Endodermal cell (in vitro differentiated cells): Measurements from ENCODE around the gene LMF1. TPM values are rescaled to one million over a fixed set of nuclear protein-coding genes. Genes with fewer than 3 reads are reported as not detected.

Source experiments
- DNase-seq: peaks from one replicate; pipeline ENCODE4 v3.0.0-alpha.2; 2017
- H3K27ac ChIP-seq: 2 replicates; pipeline ENCODE4 v1.5.1; 2013; ENCODE audit warnings: mild to moderate bottlenecking, low read depth, low read length, moderate library complexity
- H3K27me3 ChIP-seq: 2 replicates; pipeline ENCODE4 v1.6.1; 2013; ENCODE audit warnings: mild to moderate bottlenecking, low read length, moderate library complexity; ENCODE audit not compliant: insufficient read depth, control insufficient read depth, poor library complexity, severe bottlenecking
- H3K36me3 ChIP-seq: 2 replicates; pipeline ENCODE4 v1.7.0; 2013; ENCODE audit warnings: mild to moderate bottlenecking, low read length, moderate library complexity; ENCODE audit not compliant: control insufficient read depth, insufficient read depth
- H3K4me1 ChIP-seq: one replicate; pipeline ENCODE4 v1.7.0; 2013; ENCODE audit warnings: low read length; ENCODE audit not compliant: control insufficient read depth, insufficient read depth
- H3K4me3 ChIP-seq: 2 replicates; pipeline ENCODE4 v1.5.1; 2013; ENCODE audit warnings: mild to moderate bottlenecking, low read length, moderate library complexity
- H3K9ac ChIP-seq: 2 replicates; pipeline ENCODE4 v1.6.1; 2013; ENCODE audit warnings: mild to moderate bottlenecking, low read length, moderate library complexity; ENCODE audit not compliant: poor library complexity, severe bottlenecking; ENCODE audit errors: extremely low read depth
- H3K9me3 ChIP-seq: 2 replicates; pipeline ENCODE4 v1.6.1; 2013; ENCODE audit warnings: mild to moderate bottlenecking, low read length, moderate library complexity; ENCODE audit not compliant: control insufficient read depth
- H3K27ac Mint-ChIP-seq: 2 replicates; pipeline ENCODE4 v1.8.0; 2020; ENCODE audit warnings: mixed read lengths
- H3K27me3 Mint-ChIP-seq: 2 replicates; pipeline ENCODE4 v1.8.0; 2021; ENCODE audit warnings: mild to moderate bottlenecking, mixed read lengths; ENCODE audit not compliant: insufficient read depth
- H3K36me3 Mint-ChIP-seq: 2 replicates; pipeline ENCODE4 v1.8.0; 2020; ENCODE audit warnings: low read depth, mixed read lengths
- H3K4me1 Mint-ChIP-seq: 2 replicates; pipeline ENCODE4 v1.8.0; 2020; ENCODE audit warnings: mixed read lengths
- H3K4me3 Mint-ChIP-seq: 2 replicates; pipeline ENCODE4 v1.8.0; 2020; ENCODE audit warnings: mild to moderate bottlenecking, moderate library complexity, mixed read lengths
- H3K9me3 Mint-ChIP-seq: 2 replicates; pipeline ENCODE4 v1.8.0; 2020; ENCODE audit warnings: mild to moderate bottlenecking, mixed read lengths
- WGBS, 2 experiments: methylation state at CpG; one replicate each; pipeline versions ENCODE4 v1.1.5 to v1.1.7; 2013; ENCODE audit warnings: missing lambda C conversion rate in 2 of 2, mixed read lengths in 1 of 2; ENCODE audit not compliant: insufficient coverage in 1 of 2, insufficient read length in 1 of 2; 5-methylcytosine and 5-hydroxymethylcytosine counted together
- total RNA-seq, 2 donors: library from RNA; stranded (reverse); fragmentation: NEBNext Ultra II Directional in 1 of 2; extraction: Animal tissue kit (Norgen Biotek cat#: 25700) in 1 of 2; gene quantifications; 2 replicates in 1 of 2; 3 replicates in 1 of 2; pipeline ENCODE4 v1.2.1, GENCODE V29; 2021
- TF ChIP-seq, protein P1 (sequence below): fragments of 200-600 bp; sonication (generic); conservative IDR thresholded peaks from 2 replicates; pipeline ENCODE4 v1.5.0; 2021; ENCODE audit warnings: antibody characterized with exemption, mild to moderate bottlenecking

LMF1 gene
- total RNA-seq, 2 donors from 2014 or later = 13.7 to 15.1 TPM

DNA sequence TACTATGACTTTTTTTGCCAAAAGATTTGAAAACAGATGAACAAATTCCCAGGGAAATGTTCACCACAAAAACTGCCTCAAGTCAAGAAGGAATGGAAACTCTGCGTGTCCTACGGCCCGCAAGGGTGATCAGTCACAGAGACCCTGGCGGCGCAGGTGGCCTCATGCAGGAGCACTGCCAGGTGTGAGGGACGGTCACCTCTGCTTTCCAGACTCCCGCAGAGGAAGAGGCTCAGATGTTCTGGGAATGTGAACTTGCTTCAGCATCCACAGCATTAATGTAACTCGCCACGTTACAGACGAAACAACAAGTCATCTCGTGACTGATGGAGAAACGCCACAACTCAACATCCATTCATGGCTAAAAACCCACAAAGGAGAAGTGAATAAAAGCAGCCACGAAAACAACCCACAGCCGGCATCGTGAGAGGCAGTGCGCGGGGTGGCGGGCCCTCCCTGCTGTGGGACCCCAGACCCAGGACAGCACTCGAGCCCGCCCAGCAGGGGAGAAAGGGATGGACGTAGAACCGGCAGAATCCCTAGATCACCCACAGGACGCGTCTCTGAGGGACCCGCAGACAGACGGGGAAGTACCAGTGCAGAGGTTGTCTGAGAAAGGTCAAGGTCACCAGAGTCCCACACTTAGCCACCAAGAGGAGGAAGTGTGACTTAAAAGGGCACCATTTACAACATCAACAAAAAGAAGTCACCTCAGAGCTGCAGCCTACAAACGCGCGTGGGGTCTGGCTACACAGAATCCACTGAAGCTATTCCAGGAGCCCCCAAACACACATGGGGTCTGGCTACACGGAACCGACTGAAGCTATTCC lies 93.3 kb downstream of the LMF1 start:
- no peak overlapping the region for H3K4me3 Mint-ChIP-seq
- Histone ChIP-seq H3K9ac (no peak overlapping the region), H3K36me3 (no peaks in the 10 kb centered on the region), H3K27me3 (no peaks in the 10 kb centered on the region), H3K4me3 (no peak overlapping the region), H3K9me3 (no peaks in the 10 kb centered on the region), H3K27ac (no peak overlapping the region), H3K4me1 (no peaks in the 10 kb centered on the region)
- no peak for DNase-seq
- no peaks in the 10 kb centered on the region for H3K27me3 Mint-ChIP-seq
- WGBS, 2 experiments = 94 to 96% methylated on average over 22 to 31 of the region's 31 CpGs
- TF ChIP-seq, protein P1, sequence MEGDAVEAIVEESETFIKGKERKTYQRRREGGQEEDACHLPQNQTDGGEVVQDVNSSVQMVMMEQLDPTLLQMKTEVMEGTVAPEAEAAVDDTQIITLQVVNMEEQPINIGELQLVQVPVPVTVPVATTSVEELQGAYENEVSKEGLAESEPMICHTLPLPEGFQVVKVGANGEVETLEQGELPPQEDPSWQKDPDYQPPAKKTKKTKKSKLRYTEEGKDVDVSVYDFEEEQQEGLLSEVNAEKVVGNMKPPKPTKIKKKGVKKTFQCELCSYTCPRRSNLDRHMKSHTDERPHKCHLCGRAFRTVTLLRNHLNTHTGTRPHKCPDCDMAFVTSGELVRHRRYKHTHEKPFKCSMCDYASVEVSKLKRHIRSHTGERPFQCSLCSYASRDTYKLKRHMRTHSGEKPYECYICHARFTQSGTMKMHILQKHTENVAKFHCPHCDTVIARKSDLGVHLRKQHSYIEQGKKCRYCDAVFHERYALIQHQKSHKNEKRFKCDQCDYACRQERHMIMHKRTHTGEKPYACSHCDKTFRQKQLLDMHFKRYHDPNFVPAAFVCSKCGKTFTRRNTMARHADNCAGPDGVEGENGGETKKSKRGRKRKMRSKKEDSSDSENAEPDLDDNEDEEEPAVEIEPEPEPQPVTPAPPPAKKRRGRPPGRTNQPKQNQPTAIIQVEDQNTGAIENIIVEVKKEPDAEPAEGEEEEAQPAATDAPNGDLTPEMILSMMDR = no peak
- H3K27ac Mint-ChIP-seq = no peak overlapping the region
- no peaks in the 10 kb centered on the region for H3K36me3 Mint-ChIP-seq
- H3K4me1 Mint-ChIP-seq = no peaks in the 10 kb centered on the region
- H3K9me3 Mint-ChIP-seq = no peaks in the 10 kb centered on the region

DNA sequence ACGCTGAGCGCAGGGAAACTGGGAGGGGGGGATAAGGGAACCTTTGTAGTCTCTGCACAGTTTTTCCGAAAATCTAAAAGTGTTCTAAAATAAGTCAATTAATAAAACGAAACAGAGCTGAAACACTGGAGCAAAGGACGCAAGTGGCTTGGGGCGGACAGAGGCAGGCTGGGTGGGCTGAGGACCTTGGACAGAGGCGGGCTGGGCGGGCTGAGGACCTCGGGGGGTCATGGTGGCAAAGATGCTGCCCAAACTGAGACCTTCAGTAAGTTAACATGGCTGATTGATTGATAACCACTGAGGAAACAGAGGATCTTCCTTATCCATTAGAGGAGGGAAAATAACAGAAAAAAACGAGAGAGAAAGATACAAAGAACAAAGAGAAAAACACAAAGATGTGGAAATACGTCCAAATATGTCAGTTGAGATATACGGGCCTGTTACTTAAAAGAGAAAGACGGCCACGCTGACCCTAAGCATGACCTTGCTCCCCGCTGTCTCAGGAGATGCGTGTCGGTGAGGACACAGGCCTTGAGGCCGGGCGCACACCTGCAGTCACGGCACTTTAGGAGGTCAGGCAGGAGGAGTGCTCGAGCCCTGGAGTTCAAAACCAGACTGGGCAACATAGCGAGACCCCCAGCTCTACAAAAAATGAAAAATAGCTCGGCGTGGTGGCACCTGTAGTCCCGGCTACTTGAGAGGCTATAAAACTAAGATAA lies 94.1 kb downstream of the LMF1 start:
- TF ChIP-seq, protein P1 = no peak
- Histone ChIP-seq H3K27me3 (no peaks in the 10 kb centered on the region), H3K9ac (no peak overlapping the region), H3K4me3 (no peak overlapping the region), H3K4me1 (no peaks in the 10 kb centered on the region), H3K36me3 (no peaks in the 10 kb centered on the region), H3K9me3 (no peaks in the 10 kb centered on the region), H3K27ac (no peak overlapping the region)
- 92 to 97% methylated on average over 20 to 25 of the region's 25 CpGs for WGBS, 2 experiments
- no peak for DNase-seq
- no peaks in the 10 kb centered on the region for H3K4me1 Mint-ChIP-seq
- H3K27me3 Mint-ChIP-seq = no peaks in the 10 kb centered on the region
- no peaks in the 10 kb centered on the region for H3K36me3 Mint-ChIP-seq
- no peak overlapping the region for H3K27ac Mint-ChIP-seq
- H3K9me3 Mint-ChIP-seq = no peaks in the 10 kb centered on the region
- no peak overlapping the region for H3K4me3 Mint-ChIP-seq

DNA sequence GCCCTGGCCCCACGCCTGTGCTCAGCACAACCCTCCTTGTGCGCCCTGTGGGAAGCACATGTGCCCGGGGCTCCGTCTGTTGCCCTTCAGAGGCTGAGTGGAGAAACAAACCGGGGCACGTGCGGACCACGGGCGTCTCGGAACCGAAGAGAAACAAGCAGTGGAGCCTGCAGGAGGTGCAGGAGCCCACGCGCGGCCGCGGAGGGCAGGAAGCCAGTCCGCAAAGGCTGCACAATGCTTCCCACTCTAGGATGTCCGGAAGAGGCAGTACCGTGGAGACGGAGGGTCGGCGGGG lies 94.8 kb downstream of the LMF1 start:
- no peak overlapping the region for H3K9ac ChIP-seq
- no peaks in the 10 kb centered on the region for H3K9me3 ChIP-seq
- H3K9me3 Mint-ChIP-seq = no peaks in the 10 kb centered on the region
- H3K4me3 ChIP-seq = no peak overlapping the region
- no peak overlapping the region for H3K4me3 Mint-ChIP-seq
- TF ChIP-seq, protein P1 = no peak
- WGBS, 2 experiments = 93 to 97% methylated on average over 19 to 22 of the region's 22 CpGs
- H3K27ac ChIP-seq = no peak overlapping the region
- no peak for DNase-seq
- no peaks in the 10 kb centered on the region for H3K4me1 ChIP-seq
- H3K4me1 Mint-ChIP-seq = no peaks in the 10 kb centered on the region
- H3K27me3 Mint-ChIP-seq = no peaks in the 10 kb centered on the region
- no peaks in the 10 kb centered on the region for H3K36me3 Mint-ChIP-seq
- H3K27ac Mint-ChIP-seq = no peak overlapping the region
- H3K36me3 ChIP-seq = no peaks in the 10 kb centered on the region
- H3K27me3 ChIP-seq = no peaks in the 10 kb centered on the region
